ENCODE data around the gene PARD6B. TPM values are rescaled to one million over a fixed set of nuclear protein-coding genes. Genes with fewer than 3 reads are reported as not detected.

PARD6B gene
- total and polyA plus RNA-seq, 2 of the 13 experiments (the other 11 are each of a cell fraction or from before 2014, with no cell fraction given): 6.9 to 22.2 TPM

GRCh38 chr20:50727792-50728485 lies 3.4 kb upstream of the PARD6B start (continued):
- TF ChIP-seq ZBTB4 (CRISPR knock-in tag; IDR thresholded peaks at IDR 0.05; ENCODE audit: borderline replicate concordance) (no peak), ZNF563 (CRISPR knock-in tag; IDR thresholded peaks at IDR 0.05) (no peak), SNAPC2 (CRISPR knock-in tag; IDR thresholded peaks at IDR 0.05) (no peak), KDM2A (CRISPR knock-in tag; IDR thresholded peaks at IDR 0.05; ENCODE audit: borderline replicate concordance, low read depth) (0 out of 2 replicates have a peak, but pooled peaks have one; percentile 36), ZNF34 (CRISPR knock-in tag; IDR thresholded peaks at IDR 0.05; ENCODE audit: borderline replicate concordance) (no peak), SP1 (IDR thresholded peaks at IDR 0.05) (no peak), SP1 (CRISPR knock-in tag; IDR thresholded peaks at IDR 0.05) (no peak), MTA1 (CRISPR knock-in tag; IDR thresholded peaks at IDR 0.05; ENCODE audit: borderline replicate concordance) (no peak), IKZF4 (CRISPR knock-in tag; IDR thresholded peaks at IDR 0.05; ENCODE audit: borderline replicate concordance, low read depth, not compliant biosample characterization) (no peak), ZNF530 (CRISPR knock-in tag; IDR thresholded peaks at IDR 0.05; ENCODE audit: low read depth) (no peak), ZFP82 (CRISPR knock-in tag; IDR thresholded peaks at IDR 0.05; ENCODE audit: borderline replicate concordance) (no peak), ZNF124 (CRISPR knock-in tag; IDR thresholded peaks at IDR 0.05) (no peak), ATF1 (CRISPR knock-in tag; IDR thresholded peaks at IDR 0.05) (no peak), BRCA1 (CRISPR knock-in tag; IDR thresholded peaks at IDR 0.05) (0 out of 2 replicates have a peak, but pooled peaks have one; percentile 18), ZNF432 (CRISPR knock-in tag; IDR thresholded peaks at IDR 0.05; ENCODE audit: borderline replicate concordance) (no peak), NFRKB (IDR thresholded peaks at IDR 0.05) (no peak), ZNF552 (CRISPR knock-in tag; IDR thresholded peaks at IDR 0.05; ENCODE audit: borderline replicate concordance) (no peak), HOXA9 (CRISPR knock-in tag; IDR thresholded peaks at IDR 0.05; ENCODE audit: borderline replicate concordance) (no peak), EHMT2 (IDR thresholded peaks at IDR 0.05; ENCODE audit: borderline replicate concordance, low read depth, low read length) (no peak), KMT2A (CRISPR knock-in tag; IDR thresholded peaks at IDR 0.05) (no peak; the same call in 1 of the 2 replicates), CREM (IDR thresholded peaks at IDR 0.05) (no peak; the same call in 1 of the 2 replicates), CREM (CRISPR knock-in tag; IDR thresholded peaks at IDR 0.05) (no peak), ZC3H4 (CRISPR knock-in tag; IDR thresholded peaks at IDR 0.05; ENCODE audit: borderline replicate concordance) (no peak)
- TF ChIP-seq, protein P1, sequence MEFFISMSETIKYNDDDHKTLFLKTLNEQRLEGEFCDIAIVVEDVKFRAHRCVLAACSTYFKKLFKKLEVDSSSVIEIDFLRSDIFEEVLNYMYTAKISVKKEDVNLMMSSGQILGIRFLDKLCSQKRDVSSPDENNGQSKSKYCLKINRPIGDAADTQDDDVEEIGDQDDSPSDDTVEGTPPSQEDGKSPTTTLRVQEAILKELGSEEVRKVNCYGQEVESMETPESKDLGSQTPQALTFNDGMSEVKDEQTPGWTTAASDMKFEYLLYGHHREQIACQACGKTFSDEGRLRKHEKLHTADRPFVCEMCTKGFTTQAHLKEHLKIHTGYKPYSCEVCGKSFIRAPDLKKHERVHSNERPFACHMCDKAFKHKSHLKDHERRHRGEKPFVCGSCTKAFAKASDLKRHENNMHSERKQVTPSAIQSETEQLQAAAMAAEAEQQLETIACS (CRISPR knock-in tag; IDR thresholded peaks at IDR 0.05): no peak
- TF ChIP-seq, protein P2, sequence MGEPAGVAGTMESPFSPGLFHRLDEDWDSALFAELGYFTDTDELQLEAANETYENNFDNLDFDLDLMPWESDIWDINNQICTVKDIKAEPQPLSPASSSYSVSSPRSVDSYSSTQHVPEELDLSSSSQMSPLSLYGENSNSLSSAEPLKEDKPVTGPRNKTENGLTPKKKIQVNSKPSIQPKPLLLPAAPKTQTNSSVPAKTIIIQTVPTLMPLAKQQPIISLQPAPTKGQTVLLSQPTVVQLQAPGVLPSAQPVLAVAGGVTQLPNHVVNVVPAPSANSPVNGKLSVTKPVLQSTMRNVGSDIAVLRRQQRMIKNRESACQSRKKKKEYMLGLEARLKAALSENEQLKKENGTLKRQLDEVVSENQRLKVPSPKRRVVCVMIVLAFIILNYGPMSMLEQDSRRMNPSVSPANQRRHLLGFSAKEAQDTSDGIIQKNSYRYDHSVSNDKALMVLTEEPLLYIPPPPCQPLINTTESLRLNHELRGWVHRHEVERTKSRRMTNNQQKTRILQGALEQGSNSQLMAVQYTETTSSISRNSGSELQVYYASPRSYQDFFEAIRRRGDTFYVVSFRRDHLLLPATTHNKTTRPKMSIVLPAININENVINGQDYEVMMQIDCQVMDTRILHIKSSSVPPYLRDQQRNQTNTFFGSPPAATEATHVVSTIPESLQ (CRISPR knock-in tag; conservative IDR thresholded peaks at IDR 0.05): no peak

All from HepG2 (cell line).